SK-N-MC (cell line): ENCODE data around the gene ADIPOR2.
A peak's percentile ranks its signal among the peaks of the same experiment; 100 is the strongest.

Experiments
- DNase-seq: peaks from one replicate; pipeline ENCODE4 v3.0.0-alpha.2; 2011; ENCODE audit warnings: low read depth, low spot score
- H3K27ac ChIP-seq: fragments of 200-600 bp; sonication (generic); 2 replicates; pipeline ENCODE4 v1.5.1; 2016; ENCODE audit warnings: mixed run types
- H3K36me3 ChIP-seq: fragments of 200-600 bp; sonication (generic); 2 replicates; pipeline ENCODE4 v1.6.1; 2017; ENCODE audit warnings: antibody characterized with exemption, low read length, mixed read lengths; ENCODE audit not compliant: insufficient read depth
- H3K4me3 ChIP-seq: fragments of 200-600 bp; sonication (generic); 2 replicates; pipeline ENCODE4 v1.5.1; 2016
- H3K9ac ChIP-seq: fragments of 200-600 bp; sonication (generic); 2 replicates; pipeline ENCODE4 v1.8.0; 2017; ENCODE audit warnings: mixed run types, mixed read lengths; ENCODE audit not compliant: insufficient read length
- H3K9me3 ChIP-seq: fragments of 200-600 bp; sonication (generic); 2 replicates; pipeline ENCODE4 v1.6.1; 2017; ENCODE audit warnings: low read depth, mild to moderate bottlenecking, antibody characterized with exemption, low read length, moderate library complexity, mixed read lengths
- EZH2 ChIP-seq: fragments of 200-600 bp; sonication (generic); IDR thresholded peaks from one replicate; pipeline ENCODE4 v1.6.1; 2017; ENCODE audit warnings: antibody characterized with exemption
- FOXP2 ChIP-seq: optimal IDR thresholded peaks from 2 replicates; pipeline ENCODE3; 2011; ENCODE audit warnings: mild to moderate bottlenecking, moderate library complexity; ENCODE audit not compliant: insufficient read depth; ENCODE audit errors: extremely low read length, control extremely low read depth
- POLR2AphosphoS5 ChIP-seq: IDR thresholded peaks from 2 replicates; pipeline ENCODE4 v1.6.1; 2012; ENCODE audit warnings: mild to moderate bottlenecking, low read depth, low read length, borderline replicate concordance

The ADIPOR2 gene

DNA sequence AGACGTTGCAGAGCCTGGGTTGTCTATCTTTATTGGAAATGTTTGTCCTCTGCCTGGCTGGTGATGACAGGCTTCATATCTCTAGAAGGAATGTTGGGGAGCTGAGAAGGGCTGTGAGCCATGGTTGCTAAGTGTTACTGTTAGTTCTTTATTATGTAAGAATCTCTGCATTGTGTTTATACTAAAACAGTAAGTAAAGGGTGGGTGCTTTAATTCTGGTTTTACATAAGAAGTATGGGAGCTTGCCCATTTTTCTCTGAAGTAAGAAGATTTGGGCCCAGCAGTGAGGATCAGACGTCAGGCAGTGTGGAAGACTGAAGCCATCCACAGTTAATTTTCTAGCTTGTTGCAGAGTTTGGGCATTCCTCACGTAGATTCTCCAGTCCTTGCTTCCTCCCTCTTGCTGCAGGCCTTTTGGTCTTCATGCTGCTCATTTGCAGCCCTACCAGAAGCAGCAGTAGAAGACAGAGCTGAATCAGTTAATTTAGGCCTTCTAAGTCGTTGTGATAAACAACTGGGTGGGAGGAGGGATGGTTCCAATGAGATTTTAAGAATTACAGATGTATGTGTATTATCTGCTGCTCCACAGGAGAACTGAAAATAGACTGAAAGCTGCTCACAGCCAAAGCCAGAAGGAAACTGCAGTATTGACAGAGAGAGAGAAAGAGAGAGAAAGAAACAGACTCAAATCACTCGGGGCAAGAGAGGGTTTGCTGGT lies 40.5 kb upstream of the ADIPOR2 start:
- Histone ChIP-seq H3K9me3 (no peaks in the 10 kb centered on the region), H3K36me3 (no peaks in the 10 kb centered on the region), H3K9ac (no peak overlapping the region), H3K4me3 (no peak overlapping the region), H3K27ac (no peak overlapping the region)
- TF ChIP-seq EZH2 (no peak), POLR2AphosphoS5 (no peak), FOXP2 (no peak)
- no peak for DNase-seq

DNA sequence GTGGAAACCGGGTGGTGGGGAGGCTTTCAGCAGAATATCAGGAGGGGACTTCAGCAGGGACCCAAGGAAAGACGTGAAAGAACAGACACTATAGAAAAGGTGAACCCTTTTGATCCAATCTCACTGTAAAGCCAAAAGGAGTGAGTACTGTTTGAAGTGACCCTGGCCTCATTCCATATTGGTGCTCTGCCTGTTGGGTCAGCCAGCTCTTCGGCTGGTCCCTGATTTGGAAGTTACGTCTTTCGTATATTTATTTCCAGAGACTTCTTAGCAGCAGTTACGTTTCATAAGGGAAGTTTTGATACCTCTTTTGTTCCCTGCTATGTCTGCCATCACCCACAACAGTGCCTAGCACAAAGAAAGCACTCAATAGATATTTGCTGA lies 39.9 kb upstream of the ADIPOR2 start:
- Histone ChIP-seq H3K27ac (no peak overlapping the region), H3K4me3 (no peak overlapping the region), H3K36me3 (no peaks in the 10 kb centered on the region), H3K9me3 (no peaks in the 10 kb centered on the region), H3K9ac (no peak overlapping the region)
- no peak for TF ChIP-seq FOXP2
- TF ChIP-seq POLR2AphosphoS5 = no peak
- no peak for TF ChIP-seq EZH2
- DNase-seq = no peak

DNA sequence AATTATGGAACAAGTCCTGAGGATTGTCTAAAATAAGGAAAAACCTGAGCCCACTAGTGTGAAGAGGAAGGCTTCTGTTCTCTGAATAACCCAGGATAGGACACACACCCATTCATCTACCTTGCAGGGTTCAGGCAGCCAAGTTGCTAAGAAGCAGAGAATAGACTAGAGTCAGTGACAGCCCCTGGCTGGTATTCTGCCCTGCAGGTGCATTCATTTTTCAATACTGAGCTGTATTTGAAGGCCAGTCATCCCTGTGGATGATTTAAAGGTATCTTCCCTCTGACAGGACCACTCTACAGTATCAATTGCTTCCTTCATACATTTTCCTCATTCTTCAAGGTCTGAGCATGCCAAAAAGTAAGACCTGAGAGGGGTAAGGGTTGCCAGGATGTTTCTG lies 38.9 kb upstream of the ADIPOR2 start:
- no peak overlapping the region for H3K27ac ChIP-seq
- no peaks in the 10 kb centered on the region for H3K9me3 ChIP-seq
- DNase-seq = no peak
- no peak overlapping the region for H3K9ac ChIP-seq
- H3K4me3 ChIP-seq = no peak overlapping the region
- TF ChIP-seq FOXP2 (no peak), POLR2AphosphoS5 (no peak), EZH2 (no peak)
- H3K36me3 ChIP-seq = no peaks in the 10 kb centered on the region

DNA sequence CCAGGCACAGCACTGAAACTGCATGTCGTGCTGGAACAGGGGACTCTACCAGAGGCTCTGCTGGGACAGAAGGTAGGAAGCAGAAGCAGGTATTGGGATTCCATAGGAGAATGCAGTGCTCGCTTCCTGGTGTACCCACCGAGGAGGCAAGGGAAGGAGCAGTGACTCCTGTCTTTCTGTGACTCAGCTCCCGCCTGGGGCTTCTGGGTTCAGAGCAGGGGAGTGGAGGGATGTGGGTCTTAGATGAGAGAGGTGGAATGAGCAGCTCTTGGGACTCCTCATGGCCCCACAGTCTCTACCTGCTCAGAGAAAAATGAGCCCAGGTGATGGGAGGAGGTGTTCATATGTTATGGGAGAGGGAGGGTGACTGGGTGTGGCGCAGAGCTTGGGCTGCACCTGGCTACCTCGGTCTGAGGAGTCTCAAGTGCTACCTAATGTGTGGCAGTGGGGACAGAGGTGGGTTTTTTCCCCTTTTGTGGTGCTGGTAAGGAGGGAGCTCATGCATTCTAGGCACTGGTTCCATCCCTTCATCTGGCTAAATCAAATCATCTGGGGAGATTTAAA lies 35.6 kb upstream of the ADIPOR2 start:
- Histone ChIP-seq H3K36me3 (no peaks in the 10 kb centered on the region), H3K4me3 (no peak overlapping the region), H3K27ac (no peak overlapping the region), H3K9ac (no peak overlapping the region), H3K9me3 (no peaks in the 10 kb centered on the region)
- TF ChIP-seq EZH2 = no peak
- no peak for TF ChIP-seq POLR2AphosphoS5
- TF ChIP-seq FOXP2 = no peak
- no peak for DNase-seq

DNA sequence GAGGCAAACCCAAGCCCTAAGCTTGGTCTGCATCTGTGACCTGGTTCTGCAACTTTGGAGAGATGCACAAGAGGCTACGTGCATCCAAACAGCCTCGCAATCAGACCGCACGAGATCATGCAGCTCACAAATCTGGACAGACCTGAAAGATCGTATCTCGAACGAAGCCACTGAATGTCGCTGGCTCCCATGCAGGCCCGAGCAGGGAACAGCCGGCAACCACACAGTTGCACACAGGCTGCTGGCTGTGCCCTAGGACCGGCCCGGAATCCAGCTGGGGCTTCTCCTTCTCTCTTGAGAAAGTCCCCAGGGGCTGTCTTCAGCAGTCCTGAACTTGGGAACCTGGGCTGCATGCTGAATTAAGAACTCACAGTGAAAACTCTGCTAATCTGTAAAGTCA lies 34.0 kb upstream of the ADIPOR2 start:
- no peak overlapping the region for H3K9ac ChIP-seq
- TF ChIP-seq POLR2AphosphoS5 (no peak), EZH2 (no peak), FOXP2 (no peak)
- H3K27ac ChIP-seq = no peak overlapping the region
- H3K9me3 ChIP-seq = no peaks in the 10 kb centered on the region
- H3K4me3 ChIP-seq = no peak overlapping the region
- no peaks in the 10 kb centered on the region for H3K36me3 ChIP-seq
- no peak for DNase-seq

DNA sequence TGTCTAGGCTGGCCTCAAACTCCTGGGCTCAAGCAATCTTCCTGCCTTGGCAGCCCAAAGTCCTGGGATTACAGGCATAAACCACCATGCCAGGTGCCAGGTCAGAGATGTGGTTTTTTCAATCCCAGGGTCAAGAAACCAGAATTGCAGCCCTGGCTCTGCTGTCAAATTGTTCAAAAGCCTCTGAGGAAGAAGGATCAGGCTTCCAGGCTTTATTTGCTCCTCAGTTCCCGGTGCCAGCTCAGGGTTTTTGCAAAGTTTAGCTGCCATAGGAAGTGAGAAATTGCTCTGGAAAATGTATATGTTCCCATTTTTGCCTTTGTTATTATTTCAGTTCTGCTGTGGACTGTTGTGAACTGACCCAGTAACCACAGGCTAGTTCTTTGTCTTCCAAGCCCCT lies 33.2 kb upstream of the ADIPOR2 start:
- no peak overlapping the region for H3K27ac ChIP-seq
- no peaks in the 10 kb centered on the region for H3K36me3 ChIP-seq
- H3K9me3 ChIP-seq = no peaks in the 10 kb centered on the region
- no peak overlapping the region for H3K4me3 ChIP-seq
- TF ChIP-seq FOXP2 (no peak), EZH2 (no peak), POLR2AphosphoS5 (no peak)
- DNase-seq = no peak
- H3K9ac ChIP-seq = no peak overlapping the region

DNA sequence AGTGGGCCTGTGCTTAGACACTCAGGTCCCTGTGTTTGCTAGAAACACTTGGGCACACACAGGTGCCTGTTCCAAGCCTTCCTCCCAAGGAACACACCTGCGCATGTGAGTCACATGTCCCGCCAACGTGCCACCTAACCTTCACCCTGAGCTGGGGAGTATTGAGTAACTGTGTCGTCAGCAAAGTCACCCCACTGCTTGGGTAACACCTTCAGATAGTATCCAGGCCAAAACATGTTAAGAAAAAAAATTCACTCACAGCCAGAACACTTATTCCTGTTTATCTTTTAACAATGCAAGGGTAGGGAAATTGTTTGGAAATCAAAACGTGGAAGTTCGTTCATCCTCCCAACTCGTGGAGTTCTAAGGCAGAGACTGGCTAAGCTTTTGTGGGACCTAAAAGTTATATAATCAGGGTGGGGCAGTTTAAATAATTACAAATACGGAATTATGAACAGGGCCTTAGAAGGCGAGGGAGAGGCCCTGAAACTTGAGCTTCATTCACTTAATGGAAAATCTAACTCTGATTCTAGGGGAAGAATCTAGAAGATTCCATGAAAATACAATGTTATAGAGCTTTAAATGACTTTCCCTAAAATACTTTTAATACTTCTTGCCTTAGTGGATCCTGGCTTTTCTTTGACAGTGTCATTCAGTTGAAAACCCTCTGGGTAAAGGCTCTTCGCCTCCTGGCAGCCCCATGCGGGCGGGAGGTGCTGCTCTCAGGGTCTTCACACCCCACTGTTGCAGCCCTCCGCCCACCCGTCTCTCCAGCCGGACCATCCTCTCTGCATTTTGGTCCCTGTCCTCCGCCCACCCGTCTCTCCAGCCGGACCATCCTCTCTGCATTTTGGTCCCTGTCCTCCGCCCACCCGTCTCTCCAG lies 30.3 kb upstream of the ADIPOR2 start:
- H3K4me3 ChIP-seq = no peak overlapping the region
- H3K36me3 ChIP-seq = no peaks in the 10 kb centered on the region
- H3K9me3 ChIP-seq = no peaks in the 10 kb centered on the region
- H3K9ac ChIP-seq = no peak overlapping the region
- DNase-seq = no peak
- TF ChIP-seq EZH2 = no peak
- no peak for TF ChIP-seq POLR2AphosphoS5
- TF ChIP-seq FOXP2 = no peak
- peak overlapping the region; percentile 52; the same call in 1 of the 2 replicates for H3K27ac ChIP-seq

DNA sequence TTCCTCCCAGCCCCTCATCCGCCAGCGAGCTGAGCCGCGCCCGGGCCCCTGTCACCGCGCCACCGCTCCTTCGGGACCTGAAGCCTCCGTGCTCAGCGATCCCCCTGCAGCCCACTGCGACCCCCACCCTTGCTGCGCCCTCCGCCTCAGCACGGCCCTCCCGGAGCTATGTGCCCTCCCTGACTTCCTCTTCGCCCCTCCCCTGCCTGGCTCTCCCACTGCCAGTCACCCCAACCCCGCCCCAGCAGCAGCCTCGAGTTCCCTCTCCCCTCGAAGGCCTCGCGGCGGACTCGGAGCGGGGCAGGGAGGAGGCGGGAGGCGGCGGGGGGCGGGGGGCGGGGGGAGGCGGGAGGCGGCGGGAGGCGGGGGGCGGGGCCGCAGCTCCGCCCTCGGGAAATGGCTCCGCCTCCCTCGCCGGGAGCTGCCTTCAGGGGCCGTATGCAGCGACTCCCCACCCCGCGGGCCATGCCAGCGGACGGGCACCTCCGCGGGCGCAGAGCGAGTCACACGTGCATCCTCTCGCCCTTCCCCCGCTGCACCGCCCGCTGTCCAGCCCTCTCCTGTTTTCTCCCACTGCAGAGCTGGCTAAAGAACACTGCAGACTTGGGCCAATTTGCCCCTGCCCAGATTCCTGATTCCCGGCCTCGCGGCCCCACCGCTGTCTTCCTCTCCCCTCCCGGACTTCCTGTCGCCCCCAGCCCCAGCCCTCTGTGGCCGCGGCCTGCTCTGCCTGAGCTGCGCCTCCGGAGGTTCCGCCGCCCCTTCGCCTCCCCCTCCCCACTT lies 29.1 kb upstream of the ADIPOR2 start:
- Histone ChIP-seq H3K9ac (peak overlapping the region; percentile 45), H3K9me3 (no peaks in the 10 kb centered on the region), H3K36me3 (no peaks in the 10 kb centered on the region), H3K27ac (no peak overlapping the region), H3K4me3 (peak overlapping the region; percentile 79)
- TF ChIP-seq EZH2 = no peak
- peak; percentile 78; the same call in 1 of the 2 replicates for TF ChIP-seq POLR2AphosphoS5
- peak; percentile 44 for TF ChIP-seq FOXP2
- DNase-seq = no peak
